Epidermal melanocyte (primary cell): Measurements from ENCODE around the gene ITSN2.

ENCODE experiments used
- DNase-seq: peaks from one replicate; pipeline ENCODE4 v3.0.0; 2011; ENCODE audit warnings: low spot score; ENCODE audit not compliant: insufficient read length

The ITSN2 gene

GRCh38 chr2:24334245-24334633 lies 26.1 kb downstream of the ITSN2 start:
- DNase-seq = no peak

- no peak for DNase-seq
Observed at GRCh38 chr2:24332791-24333540, 27.4 kb downstream of the ITSN2 start.

GRCh38 chr2:24330161-24330560 lies 30.2 kb downstream of the ITSN2 start:
- no peak for DNase-seq

- no peak for DNase-seq
Observed at GRCh38 chr2:24329700-24330099, 30.6 kb downstream of the ITSN2 start.

- no peak for DNase-seq
Observed at GRCh38 chr2:24328010-24328409, 32.3 kb downstream of the ITSN2 start.

GRCh38 chr2:24317491-24317920 lies 42.8 kb downstream of the ITSN2 start:
- DNase-seq = no peak

GRCh38 chr2:24315669-24316068 lies 44.7 kb downstream of the ITSN2 start:
- DNase-seq = no peak

- DNase-seq = no peak
Observed at GRCh38 chr2:24313744-24314632, 46.3 kb downstream of the ITSN2 start.

GRCh38 chr2:24307961-24308360 lies 52.4 kb downstream of the ITSN2 start:
- no peak for DNase-seq

GRCh38 chr2:24304631-24305030 lies 55.7 kb downstream of the ITSN2 start:
- no peak for DNase-seq

- no peak for DNase-seq
Observed at GRCh38 chr2:24304098-24304497, 56.2 kb downstream of the ITSN2 start.

GRCh38 chr2:24301599-24301998 lies 58.7 kb downstream of the ITSN2 start:
- no peak for DNase-seq

GRCh38 chr2:24297663-24298062 lies 62.7 kb downstream of the ITSN2 start:
- DNase-seq = no peak

GRCh38 chr2:24287171-24287570 lies 73.2 kb downstream of the ITSN2 start:
- no peak for DNase-seq

GRCh38 chr2:24285484-24286152 lies 74.7 kb downstream of the ITSN2 start:
- DNase-seq = no peak

GRCh38 chr2:24280645-24281044 lies 79.7 kb downstream of the ITSN2 start:
- DNase-seq = no peak

GRCh38 chr2:24280161-24280560 lies 80.2 kb downstream of the ITSN2 start:
- DNase-seq = no peak

- no peak for DNase-seq
Observed at GRCh38 chr2:24276349-24276899, 83.9 kb downstream of the ITSN2 start.

GRCh38 chr2:24274809-24275208 lies 85.5 kb downstream of the ITSN2 start:
- no peak for DNase-seq

GRCh38 chr2:24273598-24273997 lies 86.7 kb downstream of the ITSN2 start:
- DNase-seq = no peak

GRCh38 chr2:24272907-24273306 lies 87.4 kb downstream of the ITSN2 start:
- DNase-seq = no peak
